ENCODE data around the gene AMOTL1. TPM values are rescaled to one million over a fixed set of nuclear protein-coding genes. Genes with fewer than 3 reads are reported as not detected.

AMOTL1 gene
- total RNA-seq, 4 donors from 2014 or later, result 21.8 to 46.7 (median 32.9) TPM

- no peak for TF ChIP-seq CTCF (IDR thresholded peaks at IDR 0.05; ENCODE audit: low read depth)
These were observed 22.0 kb downstream of the AMOTL1 start for GRCh38 chr11:94790197-94790596.

GRCh38 chr11:94790661-94791180 lies 22.6 kb downstream of the AMOTL1 start:
- TF ChIP-seq CTCF (IDR thresholded peaks at IDR 0.05; ENCODE audit: low read depth), result no peak

- no peak for TF ChIP-seq CTCF (IDR thresholded peaks at IDR 0.05; ENCODE audit: low read depth)
These were observed 23.2 kb downstream of the AMOTL1 start for GRCh38 chr11:94791216-94791889.

GRCh38 chr11:94792451-94792850 lies 24.3 kb downstream of the AMOTL1 start:
- no peak for TF ChIP-seq CTCF (IDR thresholded peaks at IDR 0.05; ENCODE audit: low read depth)

- no peak for TF ChIP-seq CTCF (IDR thresholded peaks at IDR 0.05; ENCODE audit: low read depth)
These were observed 24.8 kb downstream of the AMOTL1 start for GRCh38 chr11:94793002-94793401.

GRCh38 chr11:94793822-94794221 lies 25.7 kb downstream of the AMOTL1 start:
- TF ChIP-seq CTCF (IDR thresholded peaks at IDR 0.05; ENCODE audit: low read depth), result no peak

- TF ChIP-seq CTCF (IDR thresholded peaks at IDR 0.05; ENCODE audit: low read depth), result no peak
These were observed 26.4 kb downstream of the AMOTL1 start for GRCh38 chr11:94794287-94795168.

Measured in subcutaneous adipose tissue (tissue), 4 donors.